Common myeloid progenitor, CD34-positive (primary cell): Measurements from ENCODE around the gene RRAS.

Source experiments
- CTCF ChIA-PET: fragments of 350-600 bp; sonication (Branson Sonifier 250); formaldehyde crosslinking; loops from one replicate; lab custom pipeline; 2021; ENCODE audit warnings: antibody characterized with exemption; lab: Charles Lee
- POLR2A ChIA-PET: fragments of 350-600 bp; sonication (Branson Sonifier 250); formaldehyde crosslinking; loops from one replicate; lab custom pipeline; 2021; ENCODE audit warnings: antibody characterized with exemption; lab: Charles Lee
- DNase-seq, 3 donors: peaks; one replicate each; pipeline versions ENCODE4 v3.0.0 to v3.0.0-alpha.2; 2013
- H3K27ac ChIP-seq, 2 experiments: 1 replicate in 1 of 2; 2 replicates in 1 of 2; pipeline ENCODE4 v1.7.0; 2013; ENCODE audit warnings: inconsistent platforms in 2 of 2, low read length in 2 of 2, mild to moderate bottlenecking in 2 of 2, low read depth in 1 of 2, moderate library complexity in 1 of 2; ENCODE audit not compliant: severe bottlenecking in 2 of 2, insufficient read depth in 1 of 2, poor library complexity in 1 of 2
- H3K27me3 ChIP-seq, 5 experiments: replicated peaks in 2 of 5; 1 replicate in 3 of 5; 2 replicates in 2 of 5; pipeline versions ENCODE4 v1.6.1 to v1.7.0; 2013; ENCODE audit warnings: low read length in 4 of 5, mild to moderate bottlenecking in 2 of 5, moderate library complexity in 2 of 5, inconsistent platforms in 1 of 5; ENCODE audit not compliant: insufficient read depth in 5 of 5, control insufficient read depth in 4 of 5
- H3K36me3 ChIP-seq, 4 experiments: 1 replicate in 2 of 4; 2 replicates in 2 of 4; pipeline versions ENCODE4 v1.6.1 to v1.7.0; 2013; ENCODE audit warnings: low read length in 3 of 4, control low read depth in 1 of 4, mild to moderate bottlenecking in 1 of 4; ENCODE audit not compliant: control insufficient read depth in 4 of 4, insufficient read depth in 4 of 4
- H3K4me1 ChIP-seq, 4 experiments: 1 replicate in 3 of 4; 2 replicates in 1 of 4; pipeline versions ENCODE4 v1.6.1 to v1.7.1; 2013; ENCODE audit warnings: low read length in 3 of 4, mild to moderate bottlenecking in 3 of 4, control low read depth in 1 of 4, inconsistent platforms in 1 of 4, moderate library complexity in 1 of 4; ENCODE audit not compliant: control insufficient read depth in 4 of 4, insufficient read depth in 4 of 4; ENCODE audit errors: control extremely low read depth in 1 of 4
- H3K4me3 ChIP-seq, 7 experiments: 1 replicate in 4 of 7; 2 replicates in 3 of 7; pipeline versions ENCODE4 v1.5.1 to v1.7.0; 2013; ENCODE audit warnings: mild to moderate bottlenecking in 7 of 7, low read length in 6 of 7, moderate library complexity in 6 of 7, inconsistent platforms in 2 of 7, low read depth in 2 of 7, control low read depth in 1 of 7; ENCODE audit not compliant: insufficient read depth in 4 of 7, control insufficient read depth in 1 of 7; ENCODE audit errors: extremely low read depth in 1 of 7
- H3K9me3 ChIP-seq, 5 experiments: 1 replicate in 4 of 5; 2 replicates in 1 of 5; pipeline versions ENCODE4 v1.6.1 to v1.7.1; 2013; ENCODE audit warnings: low read length in 4 of 5, mild to moderate bottlenecking in 2 of 5, inconsistent platforms in 1 of 5, low read depth in 1 of 5, moderate library complexity in 1 of 5; ENCODE audit not compliant: control insufficient read depth in 4 of 5, insufficient read depth in 2 of 5; ENCODE audit errors: control extremely low read depth in 1 of 5
- WGBS: methylation state at CpG from one replicate; pipeline ENCODE4 v1.1.5; 2013; ENCODE audit not compliant: insufficient coverage; 5-methylcytosine and 5-hydroxymethylcytosine counted together

RRAS gene

GRCh38 chr19:49601482-49602038 is 38.4 kb downstream of the RRAS start:
- 93% methylated on average over 26 of the region's 38 CpGs for WGBS
- Histone ChIP-seq H3K36me3 (peaks cover 4 to 82% (median 65%) of the 10 kb centered on the region in 4 experiments), H3K27ac (no peak overlapping the region), H3K4me1 (no peaks in the 10 kb centered on the region), H3K4me3 (no peak overlapping the region), H3K9me3 (no peaks in the 10 kb centered on the region), H3K27me3 (no peaks in the 10 kb centered on the region)
- DNase-seq: no peak
- CTCF ChIA-PET: interaction anchor here (0.5 to 0.6 kb wide), 2 partner anchors 33 to 74 kb away, joined by 3 read pairs; no protein-coding TSS in a partner anchor
- POLR2A ChIA-PET: no interaction called here

- 97% methylated on average over 24 of the region's 26 CpGs for WGBS
- no peaks in the 10 kb centered on the region for H3K27me3 ChIP-seq
- no peak overlapping the region for H3K4me3 ChIP-seq
- no peak for DNase-seq
- ChIA-PET CTCF (interaction anchor here (0.6 kb wide), 1 partner anchor 12 kb away, joined by 3 read pairs; no protein-coding TSS in a partner anchor), POLR2A (no interaction called here)
- peaks cover 6 to 86% (median 64%) of the 10 kb centered on the region in 4 experiments for H3K36me3 ChIP-seq
- no peaks in the 10 kb centered on the region for H3K9me3 ChIP-seq
- no peak overlapping the region for H3K27ac ChIP-seq
- no peaks in the 10 kb centered on the region for H3K4me1 ChIP-seq
Measured at GRCh38 chr19:49599378-49600295, 40.3 kb downstream of the RRAS start.

GRCh38 chr19:49597703-49597974 is 42.3 kb downstream of the RRAS start:
- ChIA-PET CTCF (no interaction called here), POLR2A (no interaction called here)
- Histone ChIP-seq H3K4me1 (peaks cover 0 to 12% (median 9%) of the 10 kb centered on the region in 4 experiments), H3K4me3 (no peak overlapping the region), H3K27ac (no peak overlapping the region), H3K9me3 (no peaks in the 10 kb centered on the region), H3K36me3 (peaks cover 6 to 78% (median 58%) of the 10 kb centered on the region in 4 experiments), H3K27me3 (no peaks in the 10 kb centered on the region)
- no peak for DNase-seq
- WGBS: 100% methylated on average over 11 of the region's 29 CpGs

GRCh38 chr19:49596954-49597702 is 42.8 kb downstream of the RRAS start:
- no peak overlapping the region for H3K4me3 ChIP-seq
- CTCF ChIA-PET: interaction anchor here (1.1 kb wide), 1 partner anchor 75 kb away, joined by 3 read pairs; no protein-coding TSS in a partner anchor

GRCh38 chr19:49596407-49596806 is 43.5 kb downstream of the RRAS start:
- Histone ChIP-seq H3K27me3 (no peaks in the 10 kb centered on the region), H3K9me3 (no peaks in the 10 kb centered on the region), H3K27ac (no peak overlapping the region), H3K4me3 (no peak overlapping the region), H3K36me3 (peaks cover 6 to 71% (median 50%) of the 10 kb centered on the region in 4 experiments), H3K4me1 (peaks cover 0 to 20% (median 16%) of the 10 kb centered on the region in 4 experiments)
- POLR2A ChIA-PET: interaction anchor here (1.1 kb wide), 1 partner anchor 68 kb away, joined by 3 read pairs; no protein-coding TSS in a partner anchor
- CTCF ChIA-PET: interaction anchor here (1.1 kb wide), 1 partner anchor 76 kb away, joined by 3 read pairs; no protein-coding TSS in a partner anchor
- 95% methylated on average over 11 of the region's 15 CpGs for WGBS
- DNase-seq: no peak

More at GRCh38 chr19:49596954-49597702, 42.8 kb downstream of the RRAS start:
- no peaks in the 10 kb centered on the region for H3K27me3 ChIP-seq
- H3K27ac ChIP-seq: no peak overlapping the region
- WGBS: 95% methylated on average over 59 of the region's 65 CpGs
- no peaks in the 10 kb centered on the region for H3K9me3 ChIP-seq
- peaks cover 6 to 78% (median 55%) of the 10 kb centered on the region in 4 experiments for H3K36me3 ChIP-seq
- POLR2A ChIA-PET: interaction anchor here (1.1 kb wide), 1 partner anchor 67 kb away, joined by 3 read pairs; no protein-coding TSS in a partner anchor
- peaks cover 0 to 17% (median 14%) of the 10 kb centered on the region in 4 experiments for H3K4me1 ChIP-seq
- DNase-seq: no peak

GRCh38 chr19:49595819-49596404 is 44.0 kb downstream of the RRAS start:
- Histone ChIP-seq H3K27me3 (no peaks in the 10 kb centered on the region), H3K27ac (no peak overlapping the region), H3K4me1 (peaks cover 0 to 20% (median 16%) of the 10 kb centered on the region in 4 experiments), H3K4me3 (no peak overlapping the region), H3K9me3 (no peaks in the 10 kb centered on the region), H3K36me3 (peaks cover 6 to 67% (median 46%) of the 10 kb centered on the region in 4 experiments)
- CTCF ChIA-PET: interaction anchor here (1.0 to 1.1 kb wide), 2 partner anchors 77 to 122 kb away, joined by 3 read pairs; partner anchors contain the start of gene FLT3LG
- WGBS: 97% methylated on average over 22 of the region's 32 CpGs
- POLR2A ChIA-PET: interaction anchor here (1.1 kb wide), 1 partner anchor 68 kb away, joined by 3 read pairs; no protein-coding TSS in a partner anchor
- no peak for DNase-seq
